ENCODE results near the gene CXCL5.

GRCh38 chr4:73962724-73963123 lies 35.8 kb downstream of the CXCL5 start:
- TF ChIP-seq POLR2A (IDR thresholded peaks at IDR 0.05) (no peak), EP300 (IDR thresholded peaks at IDR 0.05) (no peak), CTCF (IDR thresholded peaks at IDR 0.05) (no peak)
